Neutrophil (primary cell): ENCODE results near the gene ZNF536.

Source experiments
- H3K27ac ChIP-seq: fragments of 200-600 bp; sonication (generic); 2 replicates; pipeline ENCODE4 v1.5.1; 2016; ENCODE audit warnings: mild to moderate bottlenecking, moderate library complexity
- H3K27me3 ChIP-seq: fragments of 200-600 bp; sonication (generic); 2 replicates; pipeline ENCODE4 v1.6.0; 2016; ENCODE audit warnings: mild to moderate bottlenecking
- H3K36me3 ChIP-seq: fragments of 200-600 bp; sonication (generic); 2 replicates; pipeline ENCODE4 v1.5.1; 2017
- H3K4me1 ChIP-seq, 2 experiments: fragments of 200-600 bp in 1 of 2; sonication (generic) in 1 of 2; 1 replicate in 1 of 2; 2 replicates in 1 of 2; pipeline versions ENCODE4 v1.5.1 to v1.6.1; 2013 to 2016; ENCODE audit warnings: low read depth in 1 of 2, low read length in 1 of 2, mild to moderate bottlenecking in 1 of 2, moderate library complexity in 1 of 2; ENCODE audit not compliant: control insufficient read depth in 1 of 2, insufficient read depth in 1 of 2
- H3K4me3 ChIP-seq, 2 experiments: fragments of 200-600 bp in 1 of 2; sonication (generic) in 1 of 2; 1 replicate in 1 of 2; 2 replicates in 1 of 2; pipeline ENCODE4 v1.5.1; 2013 to 2016; ENCODE audit warnings: low read depth in 1 of 2, low read length in 1 of 2, mild to moderate bottlenecking in 1 of 2, moderate library complexity in 1 of 2
- H3K9me3 ChIP-seq: fragments of 200-600 bp; sonication (generic); 2 replicates; pipeline ENCODE4 v1.5.1; 2016
- TF ChIP-seq, protein P1 (sequence below): fragments of 200-600 bp; sonication (generic); IDR thresholded peaks from 2 replicates; pipeline ENCODE4 v1.5.1; 2016; ENCODE audit warnings: antibody characterized with exemption

ZNF536 gene

GRCh38 chr19:30498707-30499106, 126.5 kb downstream of the ZNF536 start:
- no peak overlapping the region for H3K4me3 ChIP-seq
- no peaks in the 10 kb centered on the region for H3K27me3 ChIP-seq
- no peak overlapping the region for H3K27ac ChIP-seq
- TF ChIP-seq, protein P1, sequence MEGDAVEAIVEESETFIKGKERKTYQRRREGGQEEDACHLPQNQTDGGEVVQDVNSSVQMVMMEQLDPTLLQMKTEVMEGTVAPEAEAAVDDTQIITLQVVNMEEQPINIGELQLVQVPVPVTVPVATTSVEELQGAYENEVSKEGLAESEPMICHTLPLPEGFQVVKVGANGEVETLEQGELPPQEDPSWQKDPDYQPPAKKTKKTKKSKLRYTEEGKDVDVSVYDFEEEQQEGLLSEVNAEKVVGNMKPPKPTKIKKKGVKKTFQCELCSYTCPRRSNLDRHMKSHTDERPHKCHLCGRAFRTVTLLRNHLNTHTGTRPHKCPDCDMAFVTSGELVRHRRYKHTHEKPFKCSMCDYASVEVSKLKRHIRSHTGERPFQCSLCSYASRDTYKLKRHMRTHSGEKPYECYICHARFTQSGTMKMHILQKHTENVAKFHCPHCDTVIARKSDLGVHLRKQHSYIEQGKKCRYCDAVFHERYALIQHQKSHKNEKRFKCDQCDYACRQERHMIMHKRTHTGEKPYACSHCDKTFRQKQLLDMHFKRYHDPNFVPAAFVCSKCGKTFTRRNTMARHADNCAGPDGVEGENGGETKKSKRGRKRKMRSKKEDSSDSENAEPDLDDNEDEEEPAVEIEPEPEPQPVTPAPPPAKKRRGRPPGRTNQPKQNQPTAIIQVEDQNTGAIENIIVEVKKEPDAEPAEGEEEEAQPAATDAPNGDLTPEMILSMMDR: no peak
- H3K9me3 ChIP-seq: no peaks in the 10 kb centered on the region
- H3K4me1 ChIP-seq: no peaks in the 10 kb centered on the region
- H3K36me3 ChIP-seq: no peaks in the 10 kb centered on the region

GRCh38 chr19:30504272-30504671, 132.1 kb downstream of the ZNF536 start:
- no peaks in the 10 kb centered on the region for H3K27me3 ChIP-seq
- H3K4me3 ChIP-seq: no peak overlapping the region
- no peak overlapping the region for H3K27ac ChIP-seq
- TF ChIP-seq, protein P1: no peak
- H3K4me1 ChIP-seq: no peaks in the 10 kb centered on the region
- H3K36me3 ChIP-seq: no peaks in the 10 kb centered on the region
- H3K9me3 ChIP-seq: no peaks in the 10 kb centered on the region

DNA sequence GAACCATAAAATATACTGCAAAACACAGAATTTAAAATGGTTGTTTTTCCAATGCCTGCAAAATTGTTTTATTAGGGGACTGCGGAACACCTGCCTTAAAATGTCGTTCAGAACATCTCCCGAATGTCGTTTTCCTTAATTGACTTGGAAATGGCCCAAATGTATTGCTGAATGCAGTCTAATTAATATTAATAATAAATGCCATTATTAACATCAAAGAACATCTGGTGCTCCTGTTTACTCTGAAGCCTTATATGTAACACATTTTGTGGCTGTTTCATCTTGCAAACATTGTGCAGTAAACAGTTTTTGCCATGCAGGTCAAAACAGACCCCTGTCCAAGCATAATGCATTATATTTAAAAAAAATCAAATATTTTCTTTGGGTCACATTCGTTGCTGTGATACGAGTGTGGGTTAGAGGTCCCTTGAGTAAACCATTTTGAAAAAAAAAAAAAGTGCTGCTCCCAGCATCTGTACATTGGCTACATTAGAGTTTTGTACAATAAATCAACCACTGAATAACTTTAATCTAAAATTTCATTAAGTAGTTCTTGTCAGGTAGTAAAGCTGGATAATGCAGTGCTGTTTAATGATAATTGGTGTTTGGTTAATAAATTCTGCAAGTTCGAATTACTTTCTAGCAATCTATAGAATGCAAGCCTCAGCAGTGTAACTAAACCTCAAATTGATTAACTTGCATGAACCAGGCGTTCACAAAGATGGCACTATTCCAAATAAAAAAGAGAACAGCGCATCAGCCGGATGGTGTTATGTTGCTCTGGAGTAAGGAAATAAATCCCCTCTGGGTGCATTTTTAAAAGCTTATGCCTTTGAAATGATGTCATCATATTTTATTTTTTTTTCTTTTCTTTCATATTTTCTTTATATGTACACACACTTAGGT, 140.2 kb downstream of the ZNF536 start:
- H3K4me3 ChIP-seq: no peak overlapping the region
- no peaks in the 10 kb centered on the region for H3K9me3 ChIP-seq
- H3K27me3 ChIP-seq: peaks cover 4% of the 10 kb centered on the region
- TF ChIP-seq, protein P1: no peak
- H3K27ac ChIP-seq: no peak overlapping the region
- H3K4me1 ChIP-seq: no peaks in the 10 kb centered on the region
- no peaks in the 10 kb centered on the region for H3K36me3 ChIP-seq

GRCh38 chr19:30513082-30513411, 140.9 kb downstream of the ZNF536 start:
- TF ChIP-seq, protein P1: no peak
- no peaks in the 10 kb centered on the region for H3K36me3 ChIP-seq
- no peak overlapping the region for H3K4me3 ChIP-seq
- H3K27ac ChIP-seq: no peak overlapping the region
- H3K27me3 ChIP-seq: peaks cover 4% of the 10 kb centered on the region
- no peaks in the 10 kb centered on the region for H3K4me1 ChIP-seq
- H3K9me3 ChIP-seq: no peaks in the 10 kb centered on the region

- Histone ChIP-seq H3K27ac (no peak overlapping the region), H3K36me3 (no peaks in the 10 kb centered on the region), H3K27me3 (peaks cover 4% of the 10 kb centered on the region), H3K9me3 (no peaks in the 10 kb centered on the region), H3K4me1 (no peaks in the 10 kb centered on the region), H3K4me3 (no peak overlapping the region)
- TF ChIP-seq, protein P1: no peak
These were observed 143.9 kb downstream of the ZNF536 start for GRCh38 chr19:30516111-30516510.
